Lung (tissue), 12 donors: ENCODE results near the gene SOX11. TPM values are rescaled to one million over a fixed set of nuclear protein-coding genes. Genes with fewer than 3 reads are reported as not detected.

Experiments used
- ATAC-seq: fragments of 200-7000 bp; cut with Tn5 transposase; one replicate; pipeline ENCODE4 v1.9.1; 2020; ENCODE audit warnings: moderate number of reproducible peaks; ENCODE audit not compliant: insufficient read depth, low FRiP score
- DNase-seq, 3 donors: peaks; one replicate each; pipeline ENCODE4 v3.0.0-alpha.2; 2013 to 2017
- H3K27ac ChIP-seq, 2 donors: one replicate each; pipeline ENCODE4 v1.5.1; 2013; ENCODE audit warnings: mild to moderate bottlenecking in 2 of 2, moderate library complexity in 2 of 2, control low read depth in 1 of 2, inconsistent platforms in 1 of 2, low read depth in 1 of 2, low read length in 1 of 2
- H3K27me3 ChIP-seq, 3 donors: one replicate each; pipeline ENCODE4 v1.5.1; 2013; ENCODE audit warnings: low read length in 2 of 3; ENCODE audit not compliant: control insufficient read depth in 3 of 3, insufficient read depth in 3 of 3
- H3K36me3 ChIP-seq, 4 donors: one replicate each; pipeline ENCODE4 v1.5.1; 2013; ENCODE audit warnings: low read length in 4 of 4, mild to moderate bottlenecking in 1 of 4, moderate library complexity in 1 of 4; ENCODE audit not compliant: control insufficient read depth in 4 of 4, insufficient read depth in 4 of 4
- H3K4me1 ChIP-seq, 5 donors: one replicate each; pipeline ENCODE4 v1.5.1; 2013; ENCODE audit warnings: low read length in 5 of 5, mild to moderate bottlenecking in 2 of 5, moderate library complexity in 1 of 5; ENCODE audit not compliant: control insufficient read depth in 5 of 5, insufficient read depth in 5 of 5
- H3K4me3 ChIP-seq: one replicate; pipeline ENCODE4 v1.5.1; 2013; ENCODE audit warnings: mild to moderate bottlenecking, control low read depth, moderate library complexity
- H3K9ac ChIP-seq, 2 donors: one replicate each; pipeline ENCODE4 v1.5.1; 2013; ENCODE audit warnings: low read length in 2 of 2, control low read depth in 1 of 2; ENCODE audit not compliant: insufficient read depth in 1 of 2
- H3K9me3 ChIP-seq, 4 donors: one replicate each; pipeline ENCODE4 v1.5.1; 2013; ENCODE audit warnings: low read length in 3 of 4, mild to moderate bottlenecking in 1 of 4, moderate library complexity in 1 of 4; ENCODE audit not compliant: control insufficient read depth in 4 of 4, insufficient read depth in 3 of 4
- CTCF ChIP-seq: IDR thresholded peaks from 2 replicates; pipeline ENCODE4 v1.5.1; 2012; ENCODE audit warnings: mild to moderate bottlenecking; ENCODE audit errors: control extremely low read depth, extremely low read depth
- WGBS, 2 donors: extraction: QIAGEN DNeasy Blood & Tissue Kit; methylation state at CpG; one replicate each; pipeline ENCODE4 v1.1.7; 2013; 5-methylcytosine and 5-hydroxymethylcytosine counted together
- polyA plus RNA-seq, 2 donors: library from polyadenylated mRNA; stranded (reverse); fragments of 200-250 nt; gene quantifications; one replicate each; pipeline ENCODE4 v1.2.1, GENCODE V29; 2013
- total RNA-seq, 2 donors: library from RNA; depleted of rRNA in 1 of 2; stranded (reverse); fragments of >200 nt in 1 of 2; gene quantifications; one replicate each; pipeline ENCODE4 v1.2.1, GENCODE V29; 2014 to 2021
- donor health status: control.
- donor health status: control.
- donor health status: Bipolar disorder and iron deficiency.
- donor health status: healthy.
- donor health status: DM: yes; HTN: yes; CAD: no.

SOX11 gene
- total and polyA plus RNA-seq, 4 donors: 0.05 to 13.3 (median 0.06) TPM; not detected in 1

- no peak for ATAC-seq
These were observed 31.9 kb downstream of the SOX11 start for GRCh38 chr2:5723791-5724735.

GRCh38 chr2:5725072-5725471 lies 32.9 kb downstream of the SOX11 start:
- ATAC-seq (no peak), DNase-seq (no peak)
- no peak overlapping the region for H3K9ac ChIP-seq
- no peaks in the 10 kb centered on the region for H3K27me3 ChIP-seq
- no peak overlapping the region for H3K4me3 ChIP-seq
- 91 to 100% methylated on average over 1 of the region's 1 CpG for WGBS, 2 donors
- no peaks in the 10 kb centered on the region for H3K9me3 ChIP-seq
- H3K27ac ChIP-seq: no peak overlapping the region
- peaks cover 0 to 21% (median 0%) of the 10 kb centered on the region in 5 donors for H3K4me1 ChIP-seq
- TF ChIP-seq CTCF: no peak
- no peaks in the 10 kb centered on the region for H3K36me3 ChIP-seq

More at GRCh38 chr2:5723791-5724735, 31.9 kb downstream of the SOX11 start:
- no peak for TF ChIP-seq CTCF
- Histone ChIP-seq H3K9me3 (no peaks in the 10 kb centered on the region), H3K4me1 (peaks cover 0 to 23% (median 0%) of the 10 kb centered on the region in 5 donors), H3K27me3 (no peaks in the 10 kb centered on the region), H3K4me3 (no peak overlapping the region), H3K36me3 (no peaks in the 10 kb centered on the region), H3K27ac (no peak overlapping the region), H3K9ac (no peak overlapping the region)
- DNase-seq: no peak
- WGBS, 2 donors: 85 to 87% methylated on average over 17 of the region's 17 CpGs

GRCh38 chr2:5725794-5726463 lies 33.7 kb downstream of the SOX11 start:
- Histone ChIP-seq H3K9me3 (no peaks in the 10 kb centered on the region), H3K27me3 (no peaks in the 10 kb centered on the region), H3K36me3 (no peaks in the 10 kb centered on the region), H3K9ac (peak overlapping the region; percentile 18 to 30), H3K27ac (no peak overlapping the region), H3K4me1 (peaks cover 0 to 18% (median 0%) of the 10 kb centered on the region in 5 donors), H3K4me3 (peak overlapping the region; percentile 24)
- DNase-seq: peak; percentile 72 to 86 (median 77)
- TF ChIP-seq CTCF: no peak
- ATAC-seq: no peak
- 13 to 15% methylated on average over 22 to 23 of the region's 23 CpGs for WGBS, 2 donors
